PFSK-1 (cell line): ENCODE data around the gene MT1G.

Source experiments
- POLR2AphosphoS5 ChIP-seq: IDR thresholded peaks from 2 replicates; pipeline ENCODE4 v1.6.1; 2012; ENCODE audit warnings: low read depth, mild to moderate bottlenecking, control low read depth, low read length, moderate library complexity
- TAF1 ChIP-seq: IDR thresholded peaks from 2 replicates; pipeline ENCODE4 v1.6.1; 2012; ENCODE audit warnings: low read length, control low read depth, borderline replicate concordance; ENCODE audit not compliant: insufficient read depth

GRCh38 chr16:56679818-56680217 is 12.0 kb upstream of the MT1G start:
- TF ChIP-seq POLR2AphosphoS5, result no peak
- no peak for TF ChIP-seq TAF1
